MV-4-11 (cell line): ENCODE measurements around the gene BTBD2.

Source experiments
- DNase-seq: peaks from one replicate; lab custom pipeline; 2025; lab: John Stamatoyannopoulos, UW

BTBD2 gene

DNA sequence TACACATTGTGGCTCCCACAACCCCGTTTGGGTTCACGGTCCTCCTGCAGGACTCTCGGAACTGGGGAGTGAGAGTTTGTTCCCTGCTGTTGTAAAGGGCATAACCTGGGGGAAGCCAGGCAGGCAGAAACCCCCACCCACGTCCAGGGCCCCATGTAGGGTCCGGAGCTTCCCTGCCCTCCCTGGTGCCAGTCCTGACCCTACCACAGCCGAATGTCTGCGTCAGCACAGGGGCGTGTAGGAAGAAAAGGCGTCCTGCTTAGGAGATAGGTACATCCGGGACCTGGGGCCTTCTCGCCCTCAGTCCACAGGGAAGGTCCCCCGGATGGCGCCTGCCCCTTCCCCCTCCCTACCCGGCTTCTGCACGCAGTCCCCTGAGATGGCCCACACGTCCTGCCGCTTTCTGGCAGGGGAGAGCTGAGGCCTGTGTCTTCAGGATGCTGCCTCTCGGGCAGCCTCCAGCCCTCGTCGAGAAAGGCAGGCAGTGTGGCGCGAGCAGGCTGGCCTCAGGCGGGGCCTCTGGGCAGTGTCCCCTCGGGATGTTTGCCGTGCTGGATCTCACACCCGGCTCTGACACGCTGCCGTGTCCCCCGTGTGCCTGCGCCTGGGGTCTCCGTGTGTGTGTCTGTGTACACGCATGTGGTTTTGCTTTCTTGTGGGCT is 55.5 kb downstream of the BTBD2 start:
- no peak for DNase-seq

DNA sequence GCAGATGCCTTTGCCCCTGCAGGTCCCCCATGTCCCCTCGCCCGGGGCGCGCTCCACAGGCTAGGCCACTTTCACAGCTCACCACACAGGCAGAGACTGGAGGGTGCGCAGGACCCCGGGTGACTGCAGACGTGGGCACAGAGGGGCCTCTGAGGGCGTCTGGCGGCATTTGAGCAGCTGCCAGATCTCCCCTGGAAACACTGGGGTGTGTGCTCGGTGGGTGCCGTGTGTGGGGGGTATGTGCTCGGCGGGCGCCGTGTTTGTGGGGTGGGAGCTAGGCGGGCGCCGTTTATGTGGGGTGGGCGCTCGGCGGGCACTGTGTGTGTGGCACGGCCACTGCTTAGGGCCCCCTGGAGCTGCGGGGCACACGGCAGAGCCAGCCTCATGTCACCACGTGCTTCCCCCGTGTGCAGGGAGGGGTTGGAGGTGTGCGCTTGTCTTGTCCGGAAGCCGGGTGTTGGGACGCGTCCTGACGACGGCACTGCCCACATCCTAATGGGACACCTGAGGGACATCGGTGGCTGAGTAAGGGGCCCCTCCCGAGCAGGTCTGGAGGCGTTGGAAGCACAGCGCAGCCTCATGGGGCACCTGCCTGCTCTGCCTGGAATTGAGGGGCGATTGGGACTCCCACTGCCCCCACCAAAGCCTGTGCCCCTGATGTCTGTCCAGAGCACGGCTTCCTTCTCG is 57.8 kb downstream of the BTBD2 start:
- DNase-seq = no peak

DNA sequence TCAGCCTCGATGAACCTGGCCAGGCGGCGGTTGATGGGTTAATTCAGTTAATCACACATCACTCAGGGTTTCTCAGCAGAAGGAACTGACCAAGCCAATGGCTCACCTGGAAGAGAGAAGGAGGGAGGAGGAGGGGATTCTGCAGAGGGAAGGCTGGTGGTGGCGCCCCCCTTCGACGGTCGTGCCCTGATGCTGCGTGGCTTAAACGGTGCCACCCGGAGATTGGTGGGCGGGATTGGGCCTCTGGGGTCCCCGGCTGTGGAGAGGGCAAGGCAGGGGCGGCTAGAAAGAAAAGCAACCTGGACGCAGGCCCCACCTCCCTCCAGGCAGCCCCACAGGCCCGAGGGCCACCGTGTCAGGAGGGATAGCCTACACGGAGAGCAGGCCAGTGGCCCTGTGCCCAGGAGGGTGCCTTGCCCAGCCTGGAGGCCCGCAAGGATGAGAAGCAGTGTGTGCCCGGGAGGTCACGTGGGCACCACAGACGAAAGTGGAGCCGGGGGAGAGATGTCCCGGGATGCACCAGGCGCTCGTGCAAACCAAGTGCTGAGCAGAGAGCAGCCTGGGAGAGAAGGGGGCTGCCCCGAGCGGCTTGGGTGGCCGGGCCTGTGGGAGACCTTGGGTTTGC is 58.5 kb downstream of the BTBD2 start:
- no peak for DNase-seq

DNA sequence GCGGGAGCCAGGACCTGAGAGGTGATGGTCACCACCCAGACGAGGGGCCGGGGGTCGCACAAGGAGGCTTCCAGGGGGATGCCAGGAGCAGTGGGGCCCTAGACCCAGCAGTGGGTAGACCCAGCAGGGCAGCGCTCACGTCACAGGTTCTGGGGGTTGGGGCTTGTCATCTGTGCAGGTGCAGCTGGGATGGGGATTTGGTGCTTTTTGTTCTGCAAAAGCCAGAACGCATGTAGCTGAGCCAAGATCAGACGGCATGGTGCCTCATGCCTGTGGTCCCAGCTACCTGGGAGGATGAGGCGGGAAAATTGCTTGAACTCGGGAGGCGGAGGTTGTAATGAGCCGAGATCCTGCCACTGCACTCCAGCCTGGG is 59.4 kb downstream of the BTBD2 start:
- DNase-seq = no peak

DNA sequence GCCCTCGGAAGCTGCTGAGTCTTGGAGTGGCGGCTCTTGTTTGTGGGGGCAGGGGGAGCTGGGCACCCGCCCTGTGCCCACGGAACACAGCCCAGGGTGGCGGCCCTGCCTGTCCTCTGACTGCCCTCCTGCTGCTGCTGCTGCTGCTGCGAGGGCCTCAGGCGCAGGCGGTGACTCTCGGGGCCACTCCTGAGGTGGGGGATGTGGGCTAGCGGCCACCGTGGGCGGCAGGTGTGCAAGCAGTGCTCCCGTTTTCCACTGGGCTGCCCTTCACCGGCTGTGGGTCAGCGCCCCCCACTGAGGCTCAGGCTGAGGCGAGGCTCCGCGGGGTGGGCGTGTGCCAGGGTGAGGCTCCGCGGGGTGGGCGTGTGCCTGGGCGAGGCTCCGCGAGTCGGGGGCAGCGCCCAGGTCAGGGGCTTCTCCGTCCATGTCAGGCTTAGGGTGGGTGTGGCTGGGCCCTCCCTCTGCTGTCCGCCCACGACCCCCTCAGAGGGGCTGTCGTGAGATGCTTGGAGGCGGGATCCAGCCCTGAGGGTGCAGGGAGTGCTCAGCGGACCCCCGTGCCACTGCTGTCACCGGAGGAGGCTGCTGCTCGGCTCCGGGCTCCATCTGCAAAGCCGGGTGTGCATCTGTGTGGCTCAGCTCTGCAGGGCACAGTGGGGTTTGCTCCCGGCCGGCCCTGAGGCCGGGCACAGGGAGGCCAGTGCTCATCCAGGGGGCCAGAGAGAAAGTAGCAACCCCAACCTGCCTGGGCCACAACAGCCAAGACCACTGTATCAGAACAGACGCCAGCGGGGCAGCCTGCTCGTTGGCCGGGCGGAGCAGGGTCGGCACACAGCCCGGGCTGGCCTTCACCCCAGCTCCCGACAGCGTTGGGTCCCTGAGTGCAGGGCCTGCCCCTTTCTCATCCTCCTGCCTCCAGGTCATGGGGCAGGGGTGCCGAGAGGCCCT is 60.1 kb downstream of the BTBD2 start:
- DNase-seq = no peak

DNA sequence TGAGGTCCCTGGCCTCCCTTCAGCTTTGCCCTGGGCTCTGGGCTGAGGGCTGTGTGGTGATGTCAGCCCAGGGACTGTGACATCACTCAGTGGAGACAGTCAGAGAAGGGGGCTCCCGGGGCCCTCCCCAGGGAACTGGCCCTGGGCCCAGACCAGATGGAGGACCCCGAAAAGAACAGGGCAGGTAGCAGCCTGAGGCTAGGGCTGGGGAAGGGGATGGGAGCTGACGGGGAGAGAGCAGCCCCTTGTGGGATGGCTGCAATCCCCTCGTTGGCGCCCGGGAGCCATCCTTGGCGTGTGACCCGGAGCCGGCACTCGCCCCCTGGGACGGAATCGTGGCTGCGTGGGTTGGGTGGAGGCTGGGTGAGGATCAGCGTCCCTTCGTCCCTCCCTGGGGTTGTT is 61.0 kb downstream of the BTBD2 start:
- no peak for DNase-seq

DNA sequence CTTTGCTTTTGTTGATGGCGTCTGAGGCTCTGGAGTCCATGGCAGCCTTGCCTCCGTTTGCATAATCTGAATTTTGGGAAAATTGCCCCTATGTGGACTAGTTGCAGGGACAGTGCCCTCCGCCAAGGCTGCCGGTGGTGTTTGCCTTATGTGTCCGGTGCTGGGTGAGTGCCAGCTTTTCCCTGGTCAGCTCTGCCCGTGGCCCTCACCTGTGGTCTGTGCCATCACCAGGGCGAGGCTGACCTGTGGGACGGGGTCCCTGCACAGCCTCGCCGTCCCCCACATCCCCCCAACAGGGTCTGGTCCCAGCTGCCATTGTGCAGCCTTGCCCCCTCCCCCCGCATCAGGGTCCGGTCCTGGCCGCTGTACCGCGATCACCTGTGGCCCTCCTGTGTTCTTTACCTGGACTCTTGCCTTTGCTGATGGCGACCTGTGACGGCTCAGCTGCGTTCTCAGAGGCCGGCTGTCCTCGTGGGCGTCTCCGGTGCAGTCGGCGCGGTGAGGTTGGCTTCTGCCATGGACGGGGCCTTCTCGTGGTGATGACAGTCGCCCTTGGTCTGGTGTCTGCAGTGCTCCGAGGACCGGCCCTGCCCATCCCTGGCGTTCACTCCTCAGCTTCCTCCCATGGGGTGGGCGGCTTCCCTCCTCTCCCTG is 61.9 kb downstream of the BTBD2 start:
- no peak for DNase-seq

DNA sequence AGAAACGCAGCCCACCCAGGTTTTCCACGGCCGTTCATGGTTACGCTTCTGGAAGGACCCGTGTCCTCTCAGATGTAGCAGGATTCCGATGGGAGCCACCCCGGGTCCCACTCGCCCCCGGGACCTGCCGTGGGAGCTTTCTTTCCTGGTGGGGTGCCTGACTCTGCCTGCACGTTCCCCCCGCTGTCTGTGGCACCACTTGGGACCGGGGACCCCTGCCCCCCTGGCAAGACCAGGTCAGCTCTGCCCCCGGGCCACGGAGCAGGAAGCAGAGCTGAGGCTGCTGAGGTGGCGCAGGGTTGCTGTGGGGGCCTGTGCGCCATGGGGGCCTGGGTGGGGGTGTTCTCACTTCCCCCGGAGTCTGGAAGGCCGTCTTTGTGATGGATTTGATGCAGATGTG is 62.5 kb downstream of the BTBD2 start:
- no peak for DNase-seq

DNA sequence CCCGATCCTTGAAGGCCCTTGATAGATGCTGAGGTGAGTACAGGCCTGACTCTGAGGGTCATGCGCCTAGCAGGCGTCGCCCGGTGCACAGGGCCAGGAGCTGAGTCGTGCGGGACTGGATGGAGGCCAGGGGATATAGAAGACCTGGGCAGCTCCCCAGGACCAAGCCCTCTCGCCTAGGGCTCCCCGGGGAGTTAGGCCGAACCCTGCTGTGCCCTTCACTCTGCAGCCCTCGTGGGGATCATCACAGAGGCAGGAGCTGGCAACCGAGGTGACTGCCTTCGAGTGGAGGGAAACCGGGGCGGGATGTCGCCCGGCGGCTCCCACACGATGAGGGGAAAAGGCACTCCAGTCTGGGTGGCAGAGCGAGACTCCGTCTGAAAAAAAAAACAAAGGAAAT is 62.9 kb downstream of the BTBD2 start:
- DNase-seq = no peak

DNA sequence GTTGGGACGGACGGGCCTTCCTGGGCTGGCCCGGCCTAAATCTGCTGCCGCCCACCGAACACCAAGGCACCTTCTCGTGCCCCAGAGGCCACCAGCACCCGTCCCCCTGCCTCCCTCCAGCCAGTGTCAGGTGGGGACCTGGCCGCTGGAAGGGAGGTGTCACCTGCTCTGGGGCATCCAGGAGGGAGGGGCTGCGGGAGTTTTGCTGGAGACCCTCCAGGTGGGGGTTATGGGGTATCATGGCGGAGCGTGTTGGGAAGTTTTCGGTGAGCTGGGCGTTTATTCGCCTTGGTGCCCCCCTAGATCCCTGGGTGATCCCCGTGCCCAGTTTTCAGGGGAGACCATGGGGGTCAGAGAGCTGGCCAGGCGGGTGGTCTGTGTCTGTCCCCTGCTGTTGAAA is 64.9 kb downstream of the BTBD2 start:
- DNase-seq = no peak

DNA sequence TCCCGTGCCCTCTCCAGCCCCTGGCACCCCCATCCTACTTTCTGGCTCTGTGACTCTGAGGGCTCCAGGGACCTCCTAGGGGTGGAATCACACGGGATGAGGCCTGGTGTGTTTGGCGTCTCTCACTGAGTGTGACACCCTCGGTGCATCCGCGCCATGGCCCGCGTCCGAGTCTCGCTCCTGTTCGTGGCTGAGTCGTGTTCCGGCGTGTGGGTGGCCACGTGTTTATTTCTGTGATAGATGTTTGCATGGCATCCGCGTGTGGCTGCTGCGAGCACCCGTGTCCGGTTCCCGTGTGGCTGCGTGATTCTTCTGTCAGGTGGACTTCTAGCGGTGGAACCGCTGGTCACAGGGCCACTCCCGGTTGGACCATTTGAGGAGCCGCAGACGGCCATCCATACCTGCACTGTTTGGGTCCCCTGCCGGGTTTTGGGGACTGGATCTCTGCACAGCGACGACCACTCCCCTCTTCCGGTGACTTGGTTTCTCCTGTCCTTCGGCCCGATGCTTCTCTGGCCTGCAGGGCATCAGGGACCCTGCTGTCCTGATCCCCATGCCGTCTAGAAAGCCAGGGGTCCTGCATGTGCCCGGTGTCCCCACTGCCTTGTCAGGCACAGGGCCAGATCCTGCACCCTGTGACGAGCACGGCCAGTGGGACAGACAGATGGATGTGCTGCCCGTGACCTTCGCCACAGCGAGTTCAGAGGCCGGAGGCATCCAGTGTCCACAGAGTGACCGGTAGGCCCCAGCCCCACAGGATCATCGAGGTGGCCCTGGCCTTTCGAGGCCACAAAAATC is 66.0 kb downstream of the BTBD2 start:
- no peak for DNase-seq

DNA sequence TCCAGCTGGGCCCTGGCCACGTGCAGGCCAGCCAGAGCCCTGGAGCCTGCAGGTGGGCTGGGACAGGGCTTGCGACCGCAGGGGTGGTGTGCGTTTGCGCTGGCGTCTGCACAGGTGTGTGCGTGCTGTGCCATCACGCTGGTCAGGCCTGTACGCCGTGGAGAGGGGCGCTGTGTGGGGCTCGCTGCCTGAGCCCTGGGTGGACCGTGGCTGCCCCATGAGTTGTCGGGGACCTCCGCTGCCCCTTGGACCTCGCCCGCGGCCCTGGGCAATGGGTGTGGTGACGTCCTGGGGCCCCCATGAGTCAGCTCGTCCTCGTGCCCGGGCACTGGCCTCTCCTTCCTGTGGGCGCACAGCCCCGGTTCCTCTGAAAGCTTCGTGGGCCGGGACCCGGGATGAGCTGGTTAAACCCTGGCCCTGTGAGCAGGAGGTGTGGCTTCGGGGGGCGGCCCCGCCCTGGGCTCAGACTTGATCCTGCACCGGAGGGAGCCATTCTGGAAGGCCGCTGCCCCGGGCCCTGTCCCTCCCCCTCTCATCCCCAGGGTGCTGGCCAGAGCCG is 67.8 kb downstream of the BTBD2 start:
- DNase-seq = no peak

DNA sequence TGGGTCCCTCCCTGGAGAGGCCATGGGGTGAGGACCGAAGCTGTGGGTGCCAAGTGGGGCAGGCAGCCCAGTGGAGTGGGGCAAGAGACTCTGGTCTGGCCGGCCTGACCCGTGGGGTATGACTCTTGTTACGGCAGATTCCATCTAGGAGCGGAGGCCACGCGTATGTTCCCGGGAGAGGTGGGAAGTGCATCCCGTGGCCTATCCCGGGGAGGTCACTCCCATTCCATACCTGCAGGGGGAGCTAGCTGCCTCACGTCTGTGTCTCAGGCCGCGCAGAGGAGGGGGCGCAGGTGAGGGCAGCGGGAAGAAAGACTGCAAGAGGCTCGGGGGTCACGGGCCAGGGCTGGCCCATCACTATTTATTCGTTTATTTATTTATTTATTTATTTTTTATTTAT is 69.6 kb downstream of the BTBD2 start:
- no peak for DNase-seq

DNA sequence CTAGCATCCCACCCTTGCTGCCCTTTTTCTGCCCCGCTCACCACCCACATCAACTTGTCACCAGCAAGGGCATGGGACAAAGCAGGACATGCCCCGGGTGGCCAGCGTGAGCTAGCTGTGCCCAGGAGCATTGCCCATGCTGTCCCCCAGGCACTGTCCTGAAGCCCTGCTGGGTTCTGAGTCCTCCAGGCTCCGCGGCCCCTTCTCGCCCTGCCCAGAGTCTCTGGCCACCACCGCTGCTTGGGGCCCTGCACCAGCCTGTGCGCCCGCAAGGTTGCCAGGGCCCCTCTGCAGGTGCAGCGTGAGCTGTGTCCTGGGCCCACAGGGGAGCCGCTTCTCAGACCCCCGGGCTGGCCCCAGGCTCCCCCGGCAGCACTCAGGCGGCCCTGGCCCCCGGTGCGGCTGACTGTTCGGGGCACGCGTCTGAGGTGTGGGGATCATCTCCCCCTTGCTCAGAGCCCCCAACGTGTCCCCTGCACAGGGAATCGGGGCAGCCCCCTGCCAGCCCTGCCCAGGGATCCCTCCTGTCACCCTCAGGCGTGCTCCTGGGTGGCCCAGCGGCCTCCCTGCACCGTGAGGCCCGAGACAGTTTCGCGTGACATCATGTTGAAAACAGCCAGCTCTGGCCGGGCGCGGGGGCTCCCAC is 70.5 kb downstream of the BTBD2 start:
- DNase-seq = no peak

DNA sequence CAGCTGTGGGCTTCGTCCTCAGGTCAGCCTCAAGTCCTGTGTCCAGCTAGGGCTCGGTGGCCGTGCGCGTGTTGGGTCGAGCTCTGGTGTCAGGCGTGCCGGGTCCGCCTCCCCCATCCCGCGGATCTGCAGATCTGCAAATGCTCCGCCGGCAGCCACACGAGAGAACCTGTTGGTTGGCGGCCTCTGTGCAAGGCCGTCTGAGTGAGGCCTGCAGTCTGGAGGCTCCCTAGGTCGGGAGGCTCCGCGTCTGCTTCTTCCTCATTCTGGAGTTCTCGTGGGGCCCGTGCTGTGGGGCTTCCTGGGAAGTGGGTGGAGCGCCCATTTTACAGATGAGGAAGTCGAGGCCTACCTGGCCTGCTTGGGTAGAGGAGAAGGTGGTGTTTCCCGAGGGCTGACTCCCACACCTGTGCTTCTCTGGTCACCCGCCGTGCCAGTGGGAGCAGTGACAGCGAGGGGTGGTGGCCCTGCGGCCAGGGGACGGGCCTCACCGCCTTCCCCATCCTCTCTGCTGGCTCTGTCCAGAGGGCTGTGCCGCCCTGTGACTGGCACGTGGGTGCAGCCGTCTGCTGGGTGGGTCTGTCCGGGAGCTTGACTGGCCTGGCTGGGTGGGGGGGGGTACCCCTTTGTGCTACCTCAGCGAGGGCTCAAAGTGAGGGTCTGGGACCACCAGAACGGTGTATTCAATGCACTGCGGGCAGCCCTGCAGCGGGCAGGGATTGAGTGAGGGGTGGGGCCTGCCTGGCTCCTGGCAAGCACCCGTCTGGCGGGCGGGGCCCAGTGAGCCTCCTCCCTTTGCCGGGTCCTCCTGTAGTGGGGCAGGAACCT is 71.2 kb downstream of the BTBD2 start:
- DNase-seq = peak; percentile 73

DNA sequence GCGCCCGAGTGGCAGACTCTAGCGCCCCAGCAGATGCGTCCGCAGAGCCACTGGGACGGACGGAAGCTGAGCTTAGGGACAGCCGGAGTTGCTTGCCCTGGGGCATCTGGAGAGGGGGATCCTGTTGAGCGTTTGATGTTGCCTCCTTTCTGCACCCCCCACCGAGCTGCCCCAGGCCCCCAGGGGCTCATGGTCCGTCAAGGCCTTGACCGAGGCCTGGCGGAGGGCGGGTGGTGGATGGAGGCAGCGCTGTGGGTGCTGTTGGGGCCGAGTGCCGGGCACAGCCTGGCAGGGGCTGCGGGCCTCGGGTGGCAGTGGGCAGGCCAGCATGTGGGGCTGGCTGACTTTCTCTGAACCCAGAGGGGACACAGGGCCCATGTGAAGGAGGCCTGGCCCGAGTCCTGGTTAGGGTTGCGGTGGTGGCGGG is 71.8 kb downstream of the BTBD2 start:
- DNase-seq = no peak

DNA sequence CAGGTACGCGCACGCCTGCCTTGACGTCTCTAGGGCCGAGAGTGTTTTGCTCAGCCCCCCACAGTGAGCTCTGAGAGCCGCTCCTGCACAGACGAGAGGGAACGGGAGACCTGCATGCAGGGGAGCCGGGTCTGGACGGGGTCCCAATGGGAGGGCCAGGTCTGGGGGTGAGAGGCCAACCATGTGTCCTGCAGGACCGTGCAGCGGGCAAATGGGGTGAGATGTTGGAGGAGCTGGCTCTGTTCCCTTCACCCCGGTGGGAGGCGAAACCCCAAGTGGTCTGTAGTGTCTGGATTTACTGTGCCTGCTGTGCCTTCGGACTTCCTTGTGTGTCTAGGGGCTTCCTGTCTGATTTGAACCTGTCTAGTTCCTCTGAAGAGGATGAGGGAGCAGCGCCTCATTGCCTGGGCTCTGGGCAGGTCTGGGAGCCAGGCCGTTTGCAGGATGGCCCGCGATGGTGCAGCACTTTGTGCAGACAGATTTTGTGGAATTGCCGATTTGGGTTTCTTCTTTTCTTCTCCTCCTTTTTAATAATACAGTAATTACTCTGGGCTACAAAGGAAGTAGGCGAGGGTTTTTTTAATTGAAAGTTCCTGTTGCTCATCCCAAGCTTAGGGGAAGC is 72.5 kb downstream of the BTBD2 start:
- DNase-seq = peak; percentile 38

DNA sequence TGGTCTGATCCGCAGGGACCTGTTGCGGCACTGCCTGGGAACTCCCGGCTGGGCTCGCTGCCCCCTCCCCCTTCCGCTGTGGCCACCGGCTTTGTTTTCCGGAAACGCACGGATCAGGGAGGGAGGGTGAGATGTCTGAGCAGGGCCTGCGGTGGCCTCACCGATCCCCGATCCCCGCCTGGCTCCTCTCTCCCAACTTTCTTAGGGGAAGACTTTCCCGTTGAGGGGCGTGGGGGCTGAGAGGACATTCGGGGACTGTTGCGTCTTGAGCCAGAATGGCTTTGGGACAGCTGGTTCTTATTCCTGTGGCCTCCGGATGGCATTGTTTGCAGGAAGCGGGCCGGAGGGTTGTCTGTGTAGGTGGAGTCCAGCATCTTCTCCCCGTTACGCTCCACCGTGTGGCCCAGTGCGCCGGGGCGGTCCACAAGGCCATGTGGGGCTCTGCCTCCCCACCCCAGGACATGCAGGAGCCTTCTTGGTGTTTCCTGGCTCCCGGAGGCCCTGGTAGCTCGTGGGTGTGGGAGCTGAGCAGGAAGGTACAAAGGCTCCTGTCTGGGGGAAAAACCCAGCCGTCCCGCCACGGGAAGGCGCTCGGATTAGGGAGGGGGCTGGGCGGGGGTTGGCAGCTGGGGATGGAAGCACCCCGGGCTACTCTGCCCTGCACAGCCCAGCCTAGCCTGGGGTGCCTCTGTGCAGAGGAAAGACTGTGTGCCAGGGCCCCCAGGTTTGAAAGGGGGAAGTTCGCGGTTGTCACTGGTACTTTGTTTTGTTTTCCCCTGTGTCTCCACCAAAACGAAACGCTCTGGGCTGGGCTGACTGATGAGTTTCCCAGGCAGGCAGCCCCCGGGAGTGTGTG is 73.2 kb downstream of the BTBD2 start:
- DNase-seq = peak; percentile 70
